PC-3 (cell line): ENCODE data around the gene GIPC1. TPM values are rescaled to one million over a fixed set of nuclear protein-coding genes. Genes with fewer than 3 reads are reported as not detected.
A peak's percentile ranks its signal among the peaks of the same experiment; 100 is the strongest.

ENCODE experiments used
- ATAC-seq: fragments of 200-7000 bp; cut with Tn5 transposase; 2 replicates; pipeline ENCODE4 v1.9.1; 2020; ENCODE audit warnings: mild to moderate bottlenecking, moderate library complexity
- BruUV-seq: library from RNA; stranded (reverse); fragments of 400-500 nt; replicated peaks from 2 replicates; lab custom pipeline; 2021; lab: Mats Ljungman, UMichigan
- CTCF ChIA-PET: fragments of 300-600 bp; sonication (Branson Sonifier 250); formaldehyde crosslinking; loops from one replicate; lab custom pipeline; 2022; ENCODE audit warnings: antibody characterized with exemption; lab: Charles Lee
- POLR2A ChIA-PET: fragments of 300-600 bp; sonication (Branson Sonifier 250); formaldehyde crosslinking; loops from one replicate; lab custom pipeline; 2022; ENCODE audit warnings: antibody characterized with exemption; ENCODE audit not compliant: unreplicated experiment; lab: Charles Lee
- DNase-seq: peaks from one replicate; pipeline ENCODE4 v3.0.0-alpha.2; 2015
- H2AFZ ChIP-seq: fragments of 300-600 bp; sonication (generic); 2 replicates; pipeline ENCODE4 v1.6.0; 2016; ENCODE audit warnings: antibody characterized with exemption, low read length
- H3F3A ChIP-seq: fragments of 300-600 bp; sonication (generic); one replicate; pipeline ENCODE4 v1.6.0; 2017; ENCODE audit warnings: antibody characterized with exemption, low read length, control low read depth, mild to moderate bottlenecking; ENCODE audit not compliant: unreplicated experiment
- H3K27ac ChIP-seq: fragments of 300-600 bp; sonication (generic); 2 replicates; pipeline ENCODE4 v1.5.1; 2016; ENCODE audit warnings: mild to moderate bottlenecking, low read length
- H3K27me3 ChIP-seq: fragments of 300-600 bp; sonication (generic); 2 replicates; pipeline ENCODE4 v1.6.1; 2016; ENCODE audit warnings: low read length, mixed read lengths
- H3K36me3 ChIP-seq: fragments of 300-600 bp; sonication (generic); 2 replicates; pipeline ENCODE4 v1.6.1; 2016; ENCODE audit warnings: low read depth, mixed run types, low read length, mixed read lengths
- H3K4me1 ChIP-seq: fragments of 300-600 bp; sonication (generic); 2 replicates; pipeline ENCODE4 v1.5.1; 2016; ENCODE audit warnings: low read length; ENCODE audit not compliant: insufficient read depth
- H3K4me2 ChIP-seq: fragments of 300-600 bp; sonication (generic); 2 replicates; pipeline ENCODE4 v1.6.0; 2016; ENCODE audit warnings: low read length
- H3K4me3 ChIP-seq: fragments of 300-600 bp; sonication (generic); 2 replicates; pipeline ENCODE4 v1.5.1; 2016; ENCODE audit warnings: mild to moderate bottlenecking, low read length, mixed read lengths
- H3K79me2 ChIP-seq: fragments of 300-600 bp; sonication (generic); 2 replicates; pipeline ENCODE4 v1.6.1; 2017; ENCODE audit warnings: low read length, mixed read lengths
- H3K9ac ChIP-seq: fragments of 300-600 bp; sonication (generic); 2 replicates; pipeline ENCODE4 v1.6.0; 2016; ENCODE audit warnings: mild to moderate bottlenecking, low read length
- H3K9me2 ChIP-seq: fragments of 300-600 bp; sonication (generic); replicated peaks from 2 replicates; pipeline ENCODE4 v1.6.1; 2016; ENCODE audit warnings: mixed run types, low read length, mixed read lengths
- H3K9me3 ChIP-seq: fragments of 300-600 bp; sonication (generic); 2 replicates; pipeline ENCODE4 v1.6.1; 2016; ENCODE audit warnings: low read length, mixed read lengths
- H4K20me1 ChIP-seq: fragments of 300-600 bp; sonication (generic); 2 replicates; pipeline ENCODE4 v1.6.1; 2016; ENCODE audit warnings: low read length, mixed read lengths
- CTCF ChIP-seq: fragments of 300-600 bp; sonication (generic); conservative IDR thresholded peaks from 2 replicates; pipeline ENCODE4 v1.5.1; 2017; ENCODE audit warnings: antibody characterized with exemption, low read depth, mild to moderate bottlenecking, low read length
- EZH2 ChIP-seq: fragments of 300-600 bp; sonication (generic); IDR thresholded peaks from one replicate; pipeline ENCODE4 v1.6.1; 2017; ENCODE audit warnings: antibody characterized with exemption, mild to moderate bottlenecking, low read length; ENCODE audit not compliant: unreplicated experiment
- EZH2phosphoT487 ChIP-seq: fragments of 300-600 bp; sonication (generic); IDR thresholded peaks from 2 replicates; pipeline ENCODE4 v1.6.1; 2018; ENCODE audit warnings: mild to moderate bottlenecking, antibody characterized with exemption, low read length, borderline replicate concordance
- intact Hi-C: fragments of 100-400 bp; cut with micrococcal nuclease; formaldehyde crosslinking; loops from 2 replicates; pipeline ENCODE4 v1.9.0; 2023
- total RNA-seq: library from RNA; depleted of rRNA; stranded (reverse); fragments of >200 nt; gene quantifications from 2 replicates; pipeline ENCODE4 v1.2.3, GENCODE V29; 2014

Gene GIPC1
- total RNA-seq, 1 experiment from 2014 or later: 538 TPM

- Histone ChIP-seq H4K20me1 (no peaks in the 10 kb centered on the region), H3K27me3 (no peaks in the 10 kb centered on the region), H3K9ac (peak overlapping the region; percentile 77), H3K9me2 (no peaks in the 10 kb centered on the region), H3K27ac (peak overlapping the region; percentile 60), H3F3A (no peaks in the 10 kb centered on the region), H3K4me1 (peaks cover 24% of the 10 kb centered on the region), H2AFZ (peak overlapping the region; percentile 90), H3K36me3 (peaks cover 3% of the 10 kb centered on the region; the same call in 1 of the 2 replicates), H3K9me3 (no peaks in the 10 kb centered on the region), H3K4me2 (peak overlapping the region; percentile 92), H3K4me3 (peak overlapping the region; percentile 84), H3K79me2 (peaks cover 61% of the 10 kb centered on the region)
- intact Hi-C loops: loop anchor here (2.0 kb wide), 1 partner anchor 16 kb away; the partner anchor contains the start of gene DDX39A
- peak; percentile 80 for ATAC-seq
- POLR2A ChIA-PET: interaction anchor here (0.6 kb wide), 1 partner anchor 11 kb away, joined by 33 read pairs; no protein-coding TSS in a partner anchor
- CTCF ChIA-PET: interaction anchor here (0.6 kb wide), 1 partner anchor 173 kb away, joined by 4 read pairs; no protein-coding TSS in a partner anchor
- TF ChIP-seq CTCF (no peak), EZH2phosphoT487 (no peak), EZH2 (no peak)
- peak; percentile 78 for DNase-seq
- BruUV-seq: no TSS peak
Observed at GRCh38 chr19:14434543-14435319, 61.2 kb downstream of the GIPC1 start.

- ChIA-PET CTCF (interaction anchor here (0.5 to 0.7 kb wide), 2 partner anchors 33 to 72 kb away, joined by 4 read pairs; no protein-coding TSS in a partner anchor), POLR2A (no interaction called here)
- no peaks in the 10 kb centered on the region for H3K27me3 ChIP-seq
- peaks cover 24% of the 10 kb centered on the region for H3K4me1 ChIP-seq
- no peaks in the 10 kb centered on the region for H3K9me2 ChIP-seq
- TSS peak; percentile 33 for BruUV-seq
- peak overlapping the region; percentile 60 for H3K27ac ChIP-seq
- intact Hi-C loops: loop anchor here (2.0 kb wide), 1 partner anchor 15 kb away; the partner anchor contains the start of gene DDX39A
- TF ChIP-seq CTCF: 0 out of 2 replicates have a peak, but pooled peaks have one; percentile 15
- TF ChIP-seq EZH2: no peak
- H2AFZ ChIP-seq: peak overlapping the region; percentile 90
- H3F3A ChIP-seq: no peaks in the 10 kb centered on the region
- DNase-seq: peak; percentile 47
- H3K9me3 ChIP-seq: no peaks in the 10 kb centered on the region
- H3K36me3 ChIP-seq: peaks cover 3% of the 10 kb centered on the region; the same call in 1 of the 2 replicates
- H4K20me1 ChIP-seq: no peaks in the 10 kb centered on the region
- H3K4me2 ChIP-seq: peak overlapping the region; percentile 92
- ATAC-seq: peak; percentile 19
- peak overlapping the region; percentile 77 for H3K9ac ChIP-seq
- peak overlapping the region; percentile 84 for H3K4me3 ChIP-seq
- peaks cover 54% of the 10 kb centered on the region for H3K79me2 ChIP-seq
Observed at GRCh38 chr19:14433554-14434501, 62.1 kb downstream of the GIPC1 start.
